HCT116 (cell line): ENCODE results near the gene ZNF334. TPM values are rescaled to one million over a fixed set of nuclear protein-coding genes. Genes with fewer than 3 reads are reported as not detected.

Experiments used
- ATAC-seq: fragments of 200-7000 bp; cut with Tn5 transposase; 2 replicates; pipeline ENCODE4 v1.9.1; 2020; ENCODE audit warnings: mild to moderate bottlenecking, moderate library complexity
- BruUV-seq: library from RNA; stranded (reverse); fragments of 400-500 nt; replicated peaks from 2 replicates; lab custom pipeline; 2021; lab: Mats Ljungman, UMichigan
- CTCF ChIA-PET: fragments of 300-600 bp; sonication (Branson Sonifier 250); formaldehyde crosslinking; loops from one replicate; lab custom pipeline; 2021; ENCODE audit warnings: antibody characterized with exemption; lab: Charles Lee
- POLR2A ChIA-PET: fragments of 300-600, 350-600 bp; sonication (Branson Sonifier 250); formaldehyde crosslinking; loops from one replicate; lab custom pipeline; 2021; ENCODE audit warnings: antibody characterized with exemption; lab: Charles Lee
- RAD21 ChIA-PET, 2 experiments: fragments of 300-600 bp; sonication (Branson Sonifier 250); formaldehyde crosslinking; loops; one replicate each; lab custom pipeline; 2023; ENCODE audit warnings: low total read pairs in 2 of 2; ENCODE audit not compliant: uncharacterized antibody in 2 of 2, unreplicated experiment in 2 of 2, low non-redundant PET in 1 of 2; lab: Charles Lee
- DNase-seq: peaks from one replicate; pipeline ENCODE4 v3.0.0-alpha.2; 2010; ENCODE audit warnings: low read depth, low spot score
- H2AFZ ChIP-seq: fragments of 200-600 bp; shearing (Covaris generic), sonication (generic); 2 replicates; pipeline ENCODE4 v1.6.1; 2017; ENCODE audit warnings: low read depth, mixed run types, mixed read lengths, antibody characterized with exemption, low read length; ENCODE audit not compliant: poor library complexity, severe bottlenecking
- H3K27ac ChIP-seq: 2 replicates; pipeline ENCODE4 v1.5.1; 2012; ENCODE audit warnings: low read depth, low read length
- H3K27me3 ChIP-seq: fragments of 200-600 bp; sonication (generic); 2 replicates; pipeline ENCODE4 v1.6.1; 2016; ENCODE audit warnings: mixed run types, low read length, mixed read lengths; ENCODE audit not compliant: insufficient read depth
- H3K36me3 ChIP-seq, 2 experiments: fragments of 200-500 bp in 1 of 2; fragments of 200-600 bp in 1 of 2; sonication (Bioruptor generic) in 1 of 2; sonication (generic) in 1 of 2; 2 replicates each; pipeline versions ENCODE4 v1.5.1 to v1.6.1; 2014 to 2016; ENCODE audit warnings: low read length in 2 of 2, inconsistent platforms in 1 of 2, mixed read lengths in 1 of 2, mixed run types in 1 of 2; ENCODE audit not compliant: insufficient read depth in 2 of 2, control insufficient read depth in 1 of 2
- H3K4me1 ChIP-seq, 2 experiments: fragments of 200-600 bp in 1 of 2; sonication (generic) in 1 of 2; 2 replicates each; pipeline versions ENCODE4 v1.5.1 to v1.6.1; 2012 to 2017; ENCODE audit warnings: low read length in 2 of 2, inconsistent platforms in 1 of 2, mild to moderate bottlenecking in 1 of 2, mixed read lengths in 1 of 2, mixed run types in 1 of 2, moderate library complexity in 1 of 2; ENCODE audit not compliant: insufficient read depth in 2 of 2, control insufficient read depth in 1 of 2
- H3K4me2 ChIP-seq: fragments of 200-600 bp; sonication (generic); 2 replicates; pipeline ENCODE4 v1.6.1; 2017; ENCODE audit warnings: mixed run types, low read length, mixed read lengths
- H3K4me3 ChIP-seq, 2 experiments: fragments of 200-600 bp in 1 of 2; sonication (generic) in 1 of 2; replicated peaks in 1 of 2; 2 replicates each; pipeline ENCODE4 v1.5.1; 2011 to 2016; ENCODE audit warnings: low read length in 2 of 2, control low read depth in 1 of 2, low read depth in 1 of 2, mild to moderate bottlenecking in 1 of 2, mixed read lengths in 1 of 2, mixed run types in 1 of 2
- H3K79me2 ChIP-seq: fragments of 200-600 bp; sonication (generic); 2 replicates; pipeline ENCODE4 v1.6.1; 2017; ENCODE audit warnings: mild to moderate bottlenecking, mixed run types, low read length, moderate library complexity, mixed read lengths; ENCODE audit not compliant: insufficient read depth
- H3K9ac ChIP-seq: fragments of 200-600 bp; sonication (generic); 2 replicates; pipeline ENCODE4 v1.6.1; 2016; ENCODE audit warnings: low read length, mixed read lengths
- H3K9me2 ChIP-seq: fragments of 200-600 bp; sonication (generic), shearing (Covaris generic); 2 replicates; pipeline ENCODE4 v1.6.1; 2017; ENCODE audit warnings: mixed run types, mild to moderate bottlenecking, moderate library complexity; ENCODE audit not compliant: insufficient read depth
- H3K9me3 ChIP-seq, 2 experiments: fragments of 200-500 bp in 1 of 2; fragments of 200-600 bp in 1 of 2; sonication (Bioruptor generic) in 1 of 2; sonication (generic) in 1 of 2; 2 replicates each; pipeline ENCODE4 v1.6.1; 2014 to 2017; ENCODE audit warnings: low read length in 2 of 2, mixed read lengths in 2 of 2, inconsistent platforms in 1 of 2, low read depth in 1 of 2, mild to moderate bottlenecking in 1 of 2, mixed run types in 1 of 2, moderate library complexity in 1 of 2; ENCODE audit not compliant: control insufficient read depth in 1 of 2, insufficient read depth in 1 of 2
- H4K20me1 ChIP-seq: fragments of 200-600 bp; sonication (generic), shearing (Covaris generic); 2 replicates; pipeline ENCODE4 v1.6.1; 2017; ENCODE audit warnings: mixed run types, mild to moderate bottlenecking, moderate library complexity; ENCODE audit not compliant: insufficient read depth
- CEBPB ChIP-seq: IDR thresholded peaks from 2 replicates; pipeline ENCODE4 v1.6.1; 2012; ENCODE audit warnings: low read depth
- EGR1 ChIP-seq: IDR thresholded peaks from 2 replicates; pipeline ENCODE4 v1.6.1; 2012; ENCODE audit warnings: low read depth
- ELF1 ChIP-seq: IDR thresholded peaks from 2 replicates; pipeline ENCODE4 v1.6.1; 2012; ENCODE audit warnings: low read depth, borderline replicate concordance
- EZH2 ChIP-seq: fragments of 200-600 bp; sonication (generic); IDR thresholded peaks from 2 replicates; pipeline ENCODE4 v1.6.1; 2017; ENCODE audit warnings: antibody characterized with exemption, mixed run types
- EZH2phosphoT487 ChIP-seq: fragments of 200-600 bp; IDR thresholded peaks from 2 replicates; pipeline ENCODE4 v1.6.1; 2018; ENCODE audit warnings: antibody characterized with exemption, borderline replicate concordance
- FOSL1 ChIP-seq: IDR thresholded peaks from 2 replicates; pipeline ENCODE4 v1.6.1; 2012; ENCODE audit warnings: low read depth
- JUND ChIP-seq: IDR thresholded peaks from 2 replicates; pipeline ENCODE4 v1.6.1; 2012
- POLR2A ChIP-seq: IDR thresholded peaks from 2 replicates; pipeline ENCODE4 v1.7.0; 2011; ENCODE audit warnings: borderline replicate concordance; ENCODE audit not compliant: insufficient read depth, insufficient read length; ENCODE audit errors: extremely low read depth
- POLR2AphosphoS5 ChIP-seq: IDR thresholded peaks from 2 replicates; pipeline ENCODE4 v1.6.1; 2011; ENCODE audit warnings: mild to moderate bottlenecking, low read depth, low read length, moderate library complexity
- SIN3A ChIP-seq: IDR thresholded peaks from 2 replicates; pipeline ENCODE4 v1.6.1; 2012; ENCODE audit warnings: low read depth
- SP1 ChIP-seq: IDR thresholded peaks from 2 replicates; pipeline ENCODE4 v1.6.1; 2012; ENCODE audit warnings: low read depth
- SRF ChIP-seq: IDR thresholded peaks from 2 replicates; pipeline ENCODE4 v1.6.1; 2012; ENCODE audit warnings: low read depth
- intact Hi-C: fragments of 100-400 bp; cut with micrococcal nuclease; formaldehyde crosslinking; loops from 2 replicates; pipeline ENCODE4 v1.10.0; 2022
- total RNA-seq: library from RNA; stranded (reverse); gene quantifications from one replicate; pipeline ENCODE4 v1.2.1, GENCODE V29; 2021; ENCODE audit not compliant: unreplicated experiment
- TF ChIP-seq, protein P1 (sequence below), 3 experiments: fragments of 200-600 bp in 1 of 3; sonication (generic) in 1 of 3; IDR thresholded peaks in 2 of 3; conservative IDR thresholded peaks in 1 of 3; 2 replicates each; pipeline ENCODE4 v1.5.1; 2012 to 2017; ENCODE audit warnings: low read depth in 2 of 3, low read length in 2 of 3, antibody characterized with exemption in 1 of 3, borderline replicate concordance in 1 of 3, control low read depth in 1 of 3, mild to moderate bottlenecking in 1 of 3, mixed read lengths in 1 of 3, mixed run types in 1 of 3, moderate library complexity in 1 of 3; ENCODE audit not compliant: insufficient read depth in 1 of 3
- TF ChIP-seq, protein P2 (sequence below): IDR thresholded peaks from 2 replicates; pipeline ENCODE4 v1.6.1; 2012

ZNF334 gene
- total RNA-seq, 1 experiment from 2014 or later, result not detected

DNA sequence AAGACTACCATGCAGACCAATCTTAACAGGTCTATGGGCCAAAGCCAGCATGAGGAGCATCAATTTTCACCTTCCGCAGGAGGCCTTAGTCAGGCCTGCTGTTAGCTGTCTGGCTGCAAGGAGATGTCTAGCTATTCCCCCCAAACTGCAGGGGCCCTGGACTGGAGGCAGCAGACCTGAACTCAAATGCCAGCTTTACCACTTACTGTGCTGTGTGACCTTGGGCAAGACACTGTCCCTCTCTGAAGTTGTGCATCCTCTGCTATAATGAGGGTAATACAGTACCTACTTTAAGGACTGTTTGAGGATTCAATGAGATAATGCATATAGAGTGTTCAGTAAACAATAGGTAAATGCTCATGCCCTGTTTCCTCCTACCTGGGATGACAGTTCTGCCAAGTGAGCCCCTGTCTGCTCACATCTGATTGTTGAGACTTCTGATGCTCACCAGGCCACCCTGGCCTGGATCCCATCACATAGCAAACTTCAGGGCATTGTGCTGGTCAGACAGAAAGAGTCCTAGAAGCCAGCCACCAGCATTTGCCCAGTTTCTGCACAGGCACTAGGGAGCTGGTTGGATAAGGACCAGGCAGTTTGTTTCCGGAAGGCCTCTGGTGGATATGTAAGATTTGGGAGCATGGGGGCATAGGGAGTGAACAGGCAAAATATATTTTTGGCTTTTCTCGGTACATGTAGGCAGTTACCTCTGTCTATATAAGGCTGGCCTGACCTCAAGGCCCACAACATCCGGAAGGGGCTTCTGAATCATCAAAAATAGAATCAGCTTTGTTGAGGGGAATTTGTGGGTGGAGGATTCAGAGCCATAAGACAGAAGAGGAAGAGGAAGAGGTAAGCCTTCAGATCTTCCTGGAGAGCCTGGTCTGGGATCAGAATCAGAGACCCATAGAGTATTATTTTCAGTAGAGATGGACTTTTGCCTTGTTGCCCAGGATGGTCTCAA lies 39.4 kb upstream of the ZNF334 start:
- Histone ChIP-seq H4K20me1 (no peaks in the 10 kb centered on the region), H3K79me2 (no peaks in the 10 kb centered on the region), H3K9me3 (no peaks in the 10 kb centered on the region), H3K4me2 (no peak overlapping the region), H3K9me2 (no peaks in the 10 kb centered on the region), H3K4me3 (no peak overlapping the region), H3K9ac (no peak overlapping the region), H3K27ac (no peak overlapping the region), H3K27me3 (0 out of 2 replicates have a peak, but pooled peaks cover 6% of the 10 kb centered on the region), H3K36me3 (no peaks in the 10 kb centered on the region), H3K4me1 (no peaks in the 10 kb centered on the region), H2AFZ (no peak overlapping the region)
- DNase-seq, result no peak
- TF ChIP-seq EZH2, result no peak
- no peak for TF ChIP-seq CEBPB
- no peak for TF ChIP-seq SP1
- TF ChIP-seq SIN3A, result no peak
- TF ChIP-seq ELF1, result no peak
- TF ChIP-seq, protein P1, sequence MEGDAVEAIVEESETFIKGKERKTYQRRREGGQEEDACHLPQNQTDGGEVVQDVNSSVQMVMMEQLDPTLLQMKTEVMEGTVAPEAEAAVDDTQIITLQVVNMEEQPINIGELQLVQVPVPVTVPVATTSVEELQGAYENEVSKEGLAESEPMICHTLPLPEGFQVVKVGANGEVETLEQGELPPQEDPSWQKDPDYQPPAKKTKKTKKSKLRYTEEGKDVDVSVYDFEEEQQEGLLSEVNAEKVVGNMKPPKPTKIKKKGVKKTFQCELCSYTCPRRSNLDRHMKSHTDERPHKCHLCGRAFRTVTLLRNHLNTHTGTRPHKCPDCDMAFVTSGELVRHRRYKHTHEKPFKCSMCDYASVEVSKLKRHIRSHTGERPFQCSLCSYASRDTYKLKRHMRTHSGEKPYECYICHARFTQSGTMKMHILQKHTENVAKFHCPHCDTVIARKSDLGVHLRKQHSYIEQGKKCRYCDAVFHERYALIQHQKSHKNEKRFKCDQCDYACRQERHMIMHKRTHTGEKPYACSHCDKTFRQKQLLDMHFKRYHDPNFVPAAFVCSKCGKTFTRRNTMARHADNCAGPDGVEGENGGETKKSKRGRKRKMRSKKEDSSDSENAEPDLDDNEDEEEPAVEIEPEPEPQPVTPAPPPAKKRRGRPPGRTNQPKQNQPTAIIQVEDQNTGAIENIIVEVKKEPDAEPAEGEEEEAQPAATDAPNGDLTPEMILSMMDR (IDR thresholded peaks at IDR 0.05 in 2 of 3, conservative IDR thresholded peaks at IDR 0.05 in 1 of 3; ENCODE audit: borderline replicate concordance in 1 of 3, insufficient read depth in 1 of 3, low read depth in 2 of 3, low read length in 2 of 3), result no peak
- no peak for TF ChIP-seq FOSL1
- TF ChIP-seq POLR2A, result no peak
- no peak for TF ChIP-seq EZH2phosphoT487
- TF ChIP-seq SRF, result no peak
- TF ChIP-seq, protein P2, sequence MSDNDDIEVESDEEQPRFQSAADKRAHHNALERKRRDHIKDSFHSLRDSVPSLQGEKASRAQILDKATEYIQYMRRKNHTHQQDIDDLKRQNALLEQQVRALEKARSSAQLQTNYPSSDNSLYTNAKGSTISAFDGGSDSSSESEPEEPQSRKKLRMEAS, result no peak
- no peak for TF ChIP-seq POLR2AphosphoS5
- no peak for TF ChIP-seq JUND
- TF ChIP-seq EGR1, result no peak
- intact Hi-C loops, result no loop called here
- ATAC-seq, result no peak
- ChIA-PET CTCF (no interaction called here), RAD21 (no interaction called here), POLR2A (no interaction called here)
- no TSS peak for BruUV-seq
